Measurements from ENCODE around the gene VRK2.

DNA sequence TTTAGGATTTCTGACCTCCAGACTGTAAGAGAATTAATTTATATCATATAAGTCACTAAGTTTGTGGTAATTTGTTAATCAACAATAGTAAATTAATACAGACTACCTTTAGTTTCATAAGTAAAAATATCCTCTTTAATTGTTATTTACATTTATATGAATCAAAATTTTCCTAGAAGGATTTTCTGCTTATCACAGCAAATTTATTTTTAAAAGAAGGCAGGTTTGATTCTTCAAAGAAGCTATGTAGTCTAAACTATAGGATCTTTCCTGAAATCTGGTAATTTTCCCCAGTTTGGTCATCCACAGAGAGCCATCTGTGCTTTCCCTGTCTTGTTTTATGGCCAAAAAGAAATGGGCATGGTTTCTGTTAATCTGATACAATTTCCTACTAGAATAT, 13.1 kb upstream of the VRK2 start:
- TF ChIP-seq EP300 (IDR thresholded peaks at IDR 0.05): no peak
- no peak for TF ChIP-seq POLR2A (IDR thresholded peaks at IDR 0.05)
